Neural cell (in vitro differentiated cells): ENCODE measurements around the gene RASSF4.

ENCODE experiments used
- EP300 ChIP-seq: fragments of 450-650 bp; conservative IDR thresholded peaks from 2 replicates; pipeline ENCODE4 v1.6.1; 2014; ENCODE audit warnings: antibody characterized with exemption, mild to moderate bottlenecking, moderate library complexity; ENCODE audit not compliant: poor library complexity, severe bottlenecking
- MXI1 ChIP-seq: fragments of 450-650 bp; conservative IDR thresholded peaks from 2 replicates; pipeline ENCODE4 v1.6.1; 2014; ENCODE audit warnings: antibody characterized with exemption, mild to moderate bottlenecking; ENCODE audit not compliant: poor library complexity, severe bottlenecking
- POLR2AphosphoS5 ChIP-seq: IDR thresholded peaks from 2 replicates; pipeline ENCODE4 v1.6.1; 2012
- RAD21 ChIP-seq: fragments of 450-650 bp; conservative IDR thresholded peaks from 2 replicates; pipeline ENCODE4 v1.6.1; 2014; ENCODE audit warnings: antibody characterized with exemption, mild to moderate bottlenecking, moderate library complexity
- SMC3 ChIP-seq: fragments of 450-650 bp; conservative IDR thresholded peaks from 2 replicates; pipeline ENCODE4 v1.6.1; 2014; ENCODE audit warnings: antibody characterized with exemption, mild to moderate bottlenecking, moderate library complexity; ENCODE audit not compliant: poor library complexity
- TAF1 ChIP-seq: IDR thresholded peaks from 2 replicates; pipeline ENCODE4 v1.6.1; 2012; ENCODE audit warnings: low read depth
- TF ChIP-seq, protein P1 (sequence below): fragments of 450-650 bp; IDR thresholded peaks from 2 replicates; pipeline ENCODE4 v1.5.1; 2014; ENCODE audit warnings: antibody characterized with exemption, mild to moderate bottlenecking, moderate library complexity; ENCODE audit not compliant: poor library complexity, severe bottlenecking
- TF ChIP-seq, protein P2 (sequence below): IDR thresholded peaks from 2 replicates; pipeline ENCODE4 v1.6.1; 2012; ENCODE audit warnings: borderline replicate concordance

DNA sequence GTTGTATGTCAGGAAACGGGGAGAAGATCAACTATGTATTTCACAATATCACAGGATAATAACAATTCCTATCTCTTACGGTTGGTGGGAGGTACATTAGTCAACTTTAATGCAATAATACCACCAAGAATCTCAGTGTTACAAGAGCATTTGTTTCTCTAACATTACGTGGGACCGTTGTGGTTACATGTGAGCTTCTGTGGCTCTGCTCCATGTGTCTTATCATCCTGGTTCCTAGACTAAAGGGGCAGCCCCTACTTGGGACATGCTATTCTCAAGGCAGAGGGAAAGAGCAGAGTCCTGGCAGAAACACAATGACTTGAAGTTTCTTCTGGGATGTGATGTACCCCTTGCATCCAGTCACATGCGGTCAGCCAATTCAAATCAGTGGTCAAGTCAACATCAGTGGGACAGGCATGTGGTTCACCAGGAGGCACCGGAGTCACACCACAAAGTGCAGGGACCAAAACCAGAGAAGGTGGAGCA is 38.6 kb downstream of the RASSF4 start:
- TF ChIP-seq, protein P1, sequence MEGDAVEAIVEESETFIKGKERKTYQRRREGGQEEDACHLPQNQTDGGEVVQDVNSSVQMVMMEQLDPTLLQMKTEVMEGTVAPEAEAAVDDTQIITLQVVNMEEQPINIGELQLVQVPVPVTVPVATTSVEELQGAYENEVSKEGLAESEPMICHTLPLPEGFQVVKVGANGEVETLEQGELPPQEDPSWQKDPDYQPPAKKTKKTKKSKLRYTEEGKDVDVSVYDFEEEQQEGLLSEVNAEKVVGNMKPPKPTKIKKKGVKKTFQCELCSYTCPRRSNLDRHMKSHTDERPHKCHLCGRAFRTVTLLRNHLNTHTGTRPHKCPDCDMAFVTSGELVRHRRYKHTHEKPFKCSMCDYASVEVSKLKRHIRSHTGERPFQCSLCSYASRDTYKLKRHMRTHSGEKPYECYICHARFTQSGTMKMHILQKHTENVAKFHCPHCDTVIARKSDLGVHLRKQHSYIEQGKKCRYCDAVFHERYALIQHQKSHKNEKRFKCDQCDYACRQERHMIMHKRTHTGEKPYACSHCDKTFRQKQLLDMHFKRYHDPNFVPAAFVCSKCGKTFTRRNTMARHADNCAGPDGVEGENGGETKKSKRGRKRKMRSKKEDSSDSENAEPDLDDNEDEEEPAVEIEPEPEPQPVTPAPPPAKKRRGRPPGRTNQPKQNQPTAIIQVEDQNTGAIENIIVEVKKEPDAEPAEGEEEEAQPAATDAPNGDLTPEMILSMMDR = no peak
- TF ChIP-seq, protein P2, sequence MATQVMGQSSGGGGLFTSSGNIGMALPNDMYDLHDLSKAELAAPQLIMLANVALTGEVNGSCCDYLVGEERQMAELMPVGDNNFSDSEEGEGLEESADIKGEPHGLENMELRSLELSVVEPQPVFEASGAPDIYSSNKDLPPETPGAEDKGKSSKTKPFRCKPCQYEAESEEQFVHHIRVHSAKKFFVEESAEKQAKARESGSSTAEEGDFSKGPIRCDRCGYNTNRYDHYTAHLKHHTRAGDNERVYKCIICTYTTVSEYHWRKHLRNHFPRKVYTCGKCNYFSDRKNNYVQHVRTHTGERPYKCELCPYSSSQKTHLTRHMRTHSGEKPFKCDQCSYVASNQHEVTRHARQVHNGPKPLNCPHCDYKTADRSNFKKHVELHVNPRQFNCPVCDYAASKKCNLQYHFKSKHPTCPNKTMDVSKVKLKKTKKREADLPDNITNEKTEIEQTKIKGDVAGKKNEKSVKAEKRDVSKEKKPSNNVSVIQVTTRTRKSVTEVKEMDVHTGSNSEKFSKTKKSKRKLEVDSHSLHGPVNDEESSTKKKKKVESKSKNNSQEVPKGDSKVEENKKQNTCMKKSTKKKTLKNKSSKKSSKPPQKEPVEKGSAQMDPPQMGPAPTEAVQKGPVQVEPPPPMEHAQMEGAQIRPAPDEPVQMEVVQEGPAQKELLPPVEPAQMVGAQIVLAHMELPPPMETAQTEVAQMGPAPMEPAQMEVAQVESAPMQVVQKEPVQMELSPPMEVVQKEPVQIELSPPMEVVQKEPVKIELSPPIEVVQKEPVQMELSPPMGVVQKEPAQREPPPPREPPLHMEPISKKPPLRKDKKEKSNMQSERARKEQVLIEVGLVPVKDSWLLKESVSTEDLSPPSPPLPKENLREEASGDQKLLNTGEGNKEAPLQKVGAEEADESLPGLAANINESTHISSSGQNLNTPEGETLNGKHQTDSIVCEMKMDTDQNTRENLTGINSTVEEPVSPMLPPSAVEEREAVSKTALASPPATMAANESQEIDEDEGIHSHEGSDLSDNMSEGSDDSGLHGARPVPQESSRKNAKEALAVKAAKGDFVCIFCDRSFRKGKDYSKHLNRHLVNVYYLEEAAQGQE = no peak
- no peak for TF ChIP-seq POLR2AphosphoS5
- TF ChIP-seq EP300 = no peak
- no peak for TF ChIP-seq MXI1
- TF ChIP-seq TAF1 = no peak
- no peak for TF ChIP-seq RAD21
- TF ChIP-seq SMC3 = no peak
